HepG2 (cell line): ENCODE data around the gene GPR31. TPM values are rescaled to one million over a fixed set of nuclear protein-coding genes. Genes with fewer than 3 reads are reported as not detected.

Source experiments
- ATAC-seq: fragments of 200-7000 bp; cut with Tn5 transposase; 3 replicates; pipeline ENCODE4 v1.9.1; 2020; ENCODE audit warnings: mild to moderate bottlenecking, moderate library complexity
- BruUV-seq: library from RNA; stranded (reverse); fragments of 400-500 nt; replicated peaks from 2 replicates; lab custom pipeline; 2021; lab: Mats Ljungman, UMichigan
- CTCF ChIA-PET: fragments of 300-600 bp; formaldehyde crosslinking; extraction: SDS; loops from one replicate; lab custom pipeline; 2021; ENCODE audit warnings: low total read pairs, inconsistent platforms, low intra/inter-chr PET ratio; lab: Yijun Ruan, JAX
- POLR2A ChIA-PET: fragments of 350-600 bp; sonication (Branson Sonifier 250); formaldehyde crosslinking; loops from one replicate; lab custom pipeline; 2020; ENCODE audit warnings: antibody characterized with exemption, inconsistent platforms; lab: Yijun Ruan, JAX
- DNase-seq: peaks from one replicate; pipeline ENCODE4 v3.0.0-alpha.2; 2015; ENCODE audit warnings: low spot score
- FAIRE-seq: peaks from 3 replicates; lab custom pipeline; 2011; peaks lifted over from hg19 to GRCh38; lab: Jason Lieb, UNC
- H2AFZ ChIP-seq: one replicate; pipeline ENCODE4 v1.6.1; 2011; ENCODE audit warnings: low read length, inconsistent platforms
- H3K27ac ChIP-seq: fragments of 300-600 bp; 3 replicates; pipeline ENCODE4 v1.8.0; 2011; ENCODE audit warnings: mixed run types, mild to moderate bottlenecking, mixed read lengths, low read length, inconsistent platforms; ENCODE audit not compliant: insufficient read depth; ENCODE audit errors: extremely low read length
- H3K27me3 ChIP-seq, 2 experiments: fragments of 200-600 bp in 1 of 2; 2 replicates in 1 of 2; 3 replicates in 1 of 2; pipeline versions ENCODE4 v1.6.0 to v1.8.0; 2011; ENCODE audit warnings: low read length in 2 of 2, mild to moderate bottlenecking in 2 of 2, moderate library complexity in 2 of 2, inconsistent platforms in 1 of 2; ENCODE audit not compliant: insufficient read depth in 2 of 2, control insufficient read depth in 1 of 2
- H3K36me3 ChIP-seq, 2 experiments: fragments of 200-600 bp in 1 of 2; replicated peaks in 1 of 2; 2 replicates in 1 of 2; 3 replicates in 1 of 2; pipeline versions ENCODE4 v1.5.1 to v1.8.0; 2011; ENCODE audit warnings: low read length in 2 of 2, inconsistent platforms in 1 of 2; ENCODE audit not compliant: insufficient read depth in 2 of 2, control insufficient read depth in 1 of 2
- H3K4me1 ChIP-seq: 2 replicates; pipeline ENCODE4 v1.5.1; 2012; ENCODE audit warnings: low read length, inconsistent platforms; ENCODE audit not compliant: insufficient read depth
- H3K4me2 ChIP-seq: 2 replicates; pipeline ENCODE4 v1.6.0; 2011; ENCODE audit warnings: low read depth, low read length, inconsistent platforms
- H3K4me3 ChIP-seq, 3 experiments: fragments of 200-600 bp in 1 of 3; sonication (generic), shearing (Covaris generic) in 1 of 3; replicated peaks in 1 of 3; 2 replicates each; pipeline ENCODE4 v1.5.1; 2011 to 2016; ENCODE audit warnings: low read length in 3 of 3, inconsistent platforms in 2 of 3, low read depth in 2 of 3, mild to moderate bottlenecking in 2 of 3, control low read depth in 1 of 3, mixed read lengths in 1 of 3; ENCODE audit not compliant: insufficient read depth in 1 of 3
- H3K79me2 ChIP-seq: one replicate; pipeline ENCODE4 v1.6.1; 2011; ENCODE audit warnings: low read length, inconsistent platforms; ENCODE audit not compliant: insufficient read depth
- H3K9ac ChIP-seq: 2 replicates; pipeline ENCODE4 v1.6.0; 2011; ENCODE audit warnings: mild to moderate bottlenecking, low read depth, low read length, inconsistent platforms; ENCODE audit not compliant: insufficient read depth
- H3K9me3 ChIP-seq: 2 replicates; pipeline ENCODE4 v1.5.1; 2012; ENCODE audit warnings: mild to moderate bottlenecking, low read length
- H4K20me1 ChIP-seq: 2 replicates; pipeline ENCODE4 v1.6.0; 2011; ENCODE audit warnings: inconsistent platforms, mild to moderate bottlenecking, low read length, moderate library complexity; ENCODE audit not compliant: insufficient read depth
- ATF1 ChIP-seq: IDR thresholded peaks from 2 replicates; pipeline ENCODE4 v1.6.1; 2016; ENCODE audit warnings: mild to moderate bottlenecking, control low read depth
- BCL6 ChIP-seq: IDR thresholded peaks from 2 replicates; pipeline ENCODE4 v1.6.1; 2016; ENCODE audit warnings: missing genetic modification reagents, missing compliant biosample characterization
- ERF ChIP-seq: IDR thresholded peaks from 2 replicates; pipeline ENCODE4 v1.6.1; 2018; ENCODE audit warnings: missing biosample characterization, missing genetic modification reagents
- FOXM1 ChIP-seq: sonication (generic); formaldehyde crosslinking; IDR thresholded peaks from 2 replicates; pipeline ENCODE4 v1.5.0; 2020; ENCODE audit warnings: missing genetic modification reagents
- SRSF1 ChIP-seq: fragments of 200-400 bp; formaldehyde crosslinking; optimal IDR thresholded peaks from 2 replicates; pipeline ENCODE3; 2017; ENCODE audit warnings: mild to moderate bottlenecking, low read depth, low read length, moderate library complexity
- ZKSCAN5 ChIP-seq: sonication (generic); formaldehyde crosslinking; IDR thresholded peaks from 2 replicates; pipeline ENCODE4 v1.5.1; 2020; ENCODE audit warnings: mild to moderate bottlenecking, missing genetic modification reagents
- ZNF761 ChIP-seq: sonication (generic); formaldehyde crosslinking; conservative IDR thresholded peaks from 2 replicates; pipeline ENCODE4 v1.4.0; 2020; ENCODE audit warnings: mild to moderate bottlenecking, missing genetic modification reagents
- WGBS: methylation state at CpG from one replicate; pipeline ENCODE4 v1.1.6; 2017; ENCODE audit warnings: low lambda C conversion rate; 5-methylcytosine and 5-hydroxymethylcytosine counted together
- in situ Hi-C: cut with HindIII; loops from 2 replicates; pipeline ENCODE4 v1.10.0; 2017; ENCODE audit warnings: low pct_unique_long_range_greater_than_20kb; ENCODE audit not compliant: extremely low pct_ligation_motif_present
- intact Hi-C: fragments of 100-400 bp; cut with micrococcal nuclease; formaldehyde crosslinking; loops from one replicate; pipeline ENCODE4 v1.10.0; 2022; ENCODE audit not compliant: unreplicated experiment
- polyA plus RNA-seq, 8 experiments: library from polyadenylated mRNA; depleted of rRNA in 3 of 8; stranded (reverse) in 7 of 8; unstranded in 1 of 8; fragments of >200 nt; fragmentation: Illumina TruSeq in 4 of 8; extraction: Trizol in 4 of 8; gene quantifications; 2 replicates each; pipeline versions ENCODE4 v1.2.1 to v1.2.3, GENCODE V29; 2011 to 2016; ENCODE audit warnings: low read depth in 4 of 8, missing spikeins in 1 of 8, mixed read lengths in 1 of 8; ENCODE audit not compliant: insufficient read depth in 1 of 8
- total RNA-seq, 5 experiments: library from RNA; depleted of rRNA; stranded (reverse); fragments of >200 nt; fragmentation: Illumina TruSeq; extraction: Trizol; gene quantifications; 2 replicates each; pipeline ENCODE4 v1.2.3, GENCODE V29; 2016; ENCODE audit warnings: low read depth in 1 of 5
- TF ChIP-seq, protein P1 (sequence below): sonication (generic); formaldehyde crosslinking; conservative IDR thresholded peaks from 2 replicates; pipeline ENCODE4 v1.8.0; 2022; ENCODE audit warnings: mild to moderate bottlenecking, moderate library complexity, missing genetic modification reagents
- TF ChIP-seq, protein P2 (sequence below): sonication (generic); formaldehyde crosslinking; conservative IDR thresholded peaks from 2 replicates; pipeline ENCODE4 v1.4.0; 2020; ENCODE audit warnings: missing genetic modification reagents
- TF ChIP-seq, protein P3 (sequence below): sonication (generic); formaldehyde crosslinking; IDR thresholded peaks from 2 replicates; pipeline ENCODE4 v1.8.1; 2022; ENCODE audit warnings: low read depth, mild to moderate bottlenecking, missing genetic modification reagents
- TF ChIP-seq, protein P4 (sequence below): IDR thresholded peaks from 2 replicates; pipeline ENCODE4 v1.6.1; 2016
- TF ChIP-seq, protein P5 (sequence below): sonication (generic); formaldehyde crosslinking; IDR thresholded peaks from 2 replicates; pipeline ENCODE4 v1.4.0; 2020; ENCODE audit warnings: missing genetic modification reagents

The GPR31 gene
- total and polyA plus RNA-seq, 2 of the 13 experiments (the other 11 are each of a cell fraction or from before 2014, with no cell fraction given), result not detected

DNA sequence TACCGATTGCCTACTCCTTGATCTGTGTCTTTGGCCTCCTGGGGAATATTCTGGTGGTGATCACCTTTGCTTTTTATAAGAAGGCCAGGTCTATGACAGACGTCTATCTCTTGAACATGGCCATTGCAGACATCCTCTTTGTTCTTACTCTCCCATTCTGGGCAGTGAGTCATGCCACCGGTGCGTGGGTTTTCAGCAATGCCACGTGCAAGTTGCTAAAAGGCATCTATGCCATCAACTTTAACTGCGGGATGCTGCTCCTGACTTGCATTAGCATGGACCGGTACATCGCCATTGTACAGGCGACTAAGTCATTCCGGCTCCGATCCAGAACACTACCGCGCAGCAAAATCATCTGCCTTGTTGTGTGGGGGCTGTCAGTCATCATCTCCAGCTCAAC is 21.4 kb downstream of the GPR31 start:
- WGBS, result 86% methylated on average over 13 of the region's 13 CpGs
- TF ChIP-seq, protein P1, sequence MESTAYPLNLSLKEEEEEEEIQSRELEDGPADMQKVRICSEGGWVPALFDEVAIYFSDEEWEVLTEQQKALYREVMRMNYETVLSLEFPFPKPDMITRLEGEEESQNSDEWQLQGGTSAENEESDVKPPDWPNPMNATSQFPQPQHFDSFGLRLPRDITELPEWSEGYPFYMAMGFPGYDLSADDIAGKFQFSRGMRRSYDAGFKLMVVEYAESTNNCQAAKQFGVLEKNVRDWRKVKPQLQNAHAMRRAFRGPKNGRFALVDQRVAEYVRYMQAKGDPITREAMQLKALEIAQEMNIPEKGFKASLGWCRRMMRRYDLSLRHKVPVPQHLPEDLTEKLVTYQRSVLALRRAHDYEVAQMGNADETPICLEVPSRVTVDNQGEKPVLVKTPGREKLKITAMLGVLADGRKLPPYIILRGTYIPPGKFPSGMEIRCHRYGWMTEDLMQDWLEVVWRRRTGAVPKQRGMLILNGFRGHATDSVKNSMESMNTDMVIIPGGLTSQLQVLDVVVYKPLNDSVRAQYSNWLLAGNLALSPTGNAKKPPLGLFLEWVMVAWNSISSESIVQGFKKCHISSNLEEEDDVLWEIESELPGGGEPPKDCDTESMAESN, result no peak
- TF ChIP-seq, protein P2, sequence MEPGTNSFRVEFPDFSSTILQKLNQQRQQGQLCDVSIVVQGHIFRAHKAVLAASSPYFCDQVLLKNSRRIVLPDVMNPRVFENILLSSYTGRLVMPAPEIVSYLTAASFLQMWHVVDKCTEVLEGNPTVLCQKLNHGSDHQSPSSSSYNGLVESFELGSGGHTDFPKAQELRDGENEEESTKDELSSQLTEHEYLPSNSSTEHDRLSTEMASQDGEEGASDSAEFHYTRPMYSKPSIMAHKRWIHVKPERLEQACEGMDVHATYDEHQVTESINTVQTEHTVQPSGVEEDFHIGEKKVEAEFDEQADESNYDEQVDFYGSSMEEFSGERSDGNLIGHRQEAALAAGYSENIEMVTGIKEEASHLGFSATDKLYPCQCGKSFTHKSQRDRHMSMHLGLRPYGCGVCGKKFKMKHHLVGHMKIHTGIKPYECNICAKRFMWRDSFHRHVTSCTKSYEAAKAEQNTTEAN, result no peak
- TF ChIP-seq, protein P3, sequence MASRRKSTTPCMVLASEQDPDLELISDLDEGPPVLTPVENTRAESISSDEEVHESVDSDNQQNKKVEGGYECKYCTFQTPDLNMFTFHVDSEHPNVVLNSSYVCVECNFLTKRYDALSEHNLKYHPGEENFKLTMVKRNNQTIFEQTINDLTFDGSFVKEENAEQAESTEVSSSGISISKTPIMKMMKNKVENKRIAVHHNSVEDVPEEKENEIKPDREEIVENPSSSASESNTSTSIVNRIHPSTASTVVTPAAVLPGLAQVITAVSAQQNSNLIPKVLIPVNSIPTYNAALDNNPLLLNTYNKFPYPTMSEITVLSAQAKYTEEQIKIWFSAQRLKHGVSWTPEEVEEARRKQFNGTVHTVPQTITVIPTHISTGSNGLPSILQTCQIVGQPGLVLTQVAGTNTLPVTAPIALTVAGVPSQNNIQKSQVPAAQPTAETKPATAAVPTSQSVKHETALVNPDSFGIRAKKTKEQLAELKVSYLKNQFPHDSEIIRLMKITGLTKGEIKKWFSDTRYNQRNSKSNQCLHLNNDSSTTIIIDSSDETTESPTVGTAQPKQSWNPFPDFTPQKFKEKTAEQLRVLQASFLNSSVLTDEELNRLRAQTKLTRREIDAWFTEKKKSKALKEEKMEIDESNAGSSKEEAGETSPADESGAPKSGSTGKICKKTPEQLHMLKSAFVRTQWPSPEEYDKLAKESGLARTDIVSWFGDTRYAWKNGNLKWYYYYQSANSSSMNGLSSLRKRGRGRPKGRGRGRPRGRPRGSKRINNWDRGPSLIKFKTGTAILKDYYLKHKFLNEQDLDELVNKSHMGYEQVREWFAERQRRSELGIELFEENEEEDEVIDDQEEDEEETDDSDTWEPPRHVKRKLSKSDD, result no peak
- no peak for TF ChIP-seq BCL6 (CRISPR knock-in tag)
- no peak for TF ChIP-seq ERF (CRISPR knock-in tag)
- TF ChIP-seq FOXM1 (CRISPR knock-in tag), result no peak
- TF ChIP-seq, protein P4, sequence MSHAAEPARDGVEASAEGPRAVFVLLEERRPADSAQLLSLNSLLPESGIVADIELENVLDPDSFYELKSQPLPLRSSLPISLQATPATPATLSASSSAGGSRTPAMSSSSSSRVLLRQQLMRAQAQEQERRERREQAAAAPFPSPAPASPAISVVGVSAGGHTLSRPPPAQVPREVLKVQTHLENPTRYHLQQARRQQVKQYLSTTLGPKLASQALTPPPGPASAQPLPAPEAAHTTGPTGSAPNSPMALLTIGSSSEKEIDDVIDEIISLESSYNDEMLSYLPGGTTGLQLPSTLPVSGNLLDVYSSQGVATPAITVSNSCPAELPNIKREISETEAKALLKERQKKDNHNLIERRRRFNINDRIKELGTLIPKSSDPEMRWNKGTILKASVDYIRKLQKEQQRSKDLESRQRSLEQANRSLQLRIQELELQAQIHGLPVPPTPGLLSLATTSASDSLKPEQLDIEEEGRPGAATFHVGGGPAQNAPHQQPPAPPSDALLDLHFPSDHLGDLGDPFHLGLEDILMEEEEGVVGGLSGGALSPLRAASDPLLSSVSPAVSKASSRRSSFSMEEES, result no peak
- no peak for TF ChIP-seq ZNF761
- no peak for TF ChIP-seq ATF1 (CRISPR knock-in tag)
- no peak for TF ChIP-seq ZKSCAN5 (CRISPR knock-in tag)
- TF ChIP-seq, protein P5, sequence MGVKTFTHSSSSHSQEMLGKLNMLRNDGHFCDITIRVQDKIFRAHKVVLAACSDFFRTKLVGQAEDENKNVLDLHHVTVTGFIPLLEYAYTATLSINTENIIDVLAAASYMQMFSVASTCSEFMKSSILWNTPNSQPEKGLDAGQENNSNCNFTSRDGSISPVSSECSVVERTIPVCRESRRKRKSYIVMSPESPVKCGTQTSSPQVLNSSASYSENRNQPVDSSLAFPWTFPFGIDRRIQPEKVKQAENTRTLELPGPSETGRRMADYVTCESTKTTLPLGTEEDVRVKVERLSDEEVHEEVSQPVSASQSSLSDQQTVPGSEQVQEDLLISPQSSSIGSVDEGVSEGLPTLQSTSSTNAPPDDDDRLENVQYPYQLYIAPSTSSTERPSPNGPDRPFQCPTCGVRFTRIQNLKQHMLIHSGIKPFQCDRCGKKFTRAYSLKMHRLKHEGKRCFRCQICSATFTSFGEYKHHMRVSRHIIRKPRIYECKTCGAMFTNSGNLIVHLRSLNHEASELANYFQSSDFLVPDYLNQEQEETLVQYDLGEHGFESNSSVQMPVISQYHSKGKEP, result no peak
- no peak for TF ChIP-seq SRSF1
- Histone ChIP-seq H3K4me1 (peaks cover 40% of the 10 kb centered on the region), H3K27me3 (no peaks in the 10 kb centered on the region), H3K4me3 (no peak overlapping the region), H3K36me3 (peaks cover 12 to 25% of the 10 kb centered on the region in 2 experiments), H3K79me2 (no peaks in the 10 kb centered on the region), H4K20me1 (no peaks in the 10 kb centered on the region), H3K4me2 (no peak overlapping the region), H3K9ac (no peak overlapping the region), H3K27ac (no peak overlapping the region), H3K9me3 (no peaks in the 10 kb centered on the region), H2AFZ (no peak overlapping the region)
- FAIRE-seq, result no peak
- BruUV-seq, result no TSS peak
- CTCF ChIA-PET, result no interaction called here
- DNase-seq, result no peak
- ATAC-seq, result no peak
- intact Hi-C loops (no loop called here), in situ Hi-C loops (loop anchor here (25.0 kb wide), 1 partner anchor 124 kb away; no protein-coding TSS in a partner anchor)
- POLR2A ChIA-PET, result no interaction called here
